ENCODE measurements around the gene VEGFA. TPM values are rescaled to one million over a fixed set of nuclear protein-coding genes. Genes with fewer than 3 reads are reported as not detected.

The VEGFA gene
- total RNA-seq, 1 experiment from 2014 or later = 116 TPM

GRCh38 chr6:43766500-43766853 lies 3.5 kb upstream of the VEGFA start:
- H3K27me3 ChIP-seq (replicated peaks; ENCODE audit: insufficient read depth, low read depth, low read length, poor library complexity) = no peaks in the 10 kb centered on the region
- CTCF ChIA-PET = no interaction called here
- intact Hi-C loops (cut with micrococcal nuclease; ENCODE audit: unreplicated experiment) = no loop called here
- no peak for DNase-seq (ENCODE audit: low spot score)
- H3K36me3 ChIP-seq (ENCODE audit: insufficient read depth, low read length, poor library complexity, severe bottlenecking) = no peaks in the 10 kb centered on the region
- peaks cover 9% of the 10 kb centered on the region for H3K4me1 ChIP-seq (ENCODE audit: insufficient read depth, low read length, poor library complexity, severe bottlenecking)
- no peak overlapping the region for H3K27ac ChIP-seq (ENCODE audit: low read depth, low read length, poor library complexity, severe bottlenecking)
- no peaks in the 10 kb centered on the region for H3K9me3 ChIP-seq (ENCODE audit: low read depth, low read length, poor library complexity, severe bottlenecking)
- TF ChIP-seq EZH2 (IDR thresholded peaks at IDR 0.05; ENCODE audit: borderline replicate concordance, low read depth, low read length, poor library complexity, severe bottlenecking) (no peak), CTCF (conservative IDR thresholded peaks at IDR 0.05; ENCODE audit: low read depth, low read length) (no peak)
- no peak overlapping the region for H3K4me3 ChIP-seq (ENCODE audit: low read depth, low read length, poor library complexity, severe bottlenecking)
- BruUV-seq (replicated peaks) = no TSS peak
- POLR2A ChIA-PET (ENCODE audit: low non-redundant PET) = no interaction called here

DNA sequence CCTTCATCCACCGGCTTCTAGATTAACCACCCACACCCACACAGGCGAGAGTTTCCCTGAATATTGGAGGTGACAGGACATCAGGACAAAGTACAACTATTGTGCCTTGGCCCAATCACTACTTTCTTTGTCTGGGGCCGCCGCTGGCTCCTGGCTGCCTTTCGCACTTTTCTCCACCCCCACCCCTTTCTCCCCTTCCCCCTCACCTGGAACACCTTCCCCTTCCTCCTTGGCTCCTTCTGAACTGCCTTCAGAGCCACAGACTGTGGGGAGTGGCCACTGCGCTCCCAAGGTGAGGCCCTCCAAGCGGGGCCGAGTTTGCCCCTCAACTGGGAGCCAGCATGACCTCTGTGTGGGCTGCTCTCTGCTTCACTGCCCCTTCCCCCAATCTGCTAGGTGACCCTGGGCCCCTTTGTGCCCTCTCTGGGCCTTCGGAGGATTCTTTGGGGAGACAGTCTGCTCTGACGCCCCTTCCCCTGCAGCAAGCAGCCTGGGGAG lies 3.0 kb upstream of the VEGFA start:
- intact Hi-C loops (cut with micrococcal nuclease; ENCODE audit: unreplicated experiment) = no loop called here
- no peak overlapping the region for H3K27ac ChIP-seq (ENCODE audit: low read depth, low read length, poor library complexity, severe bottlenecking)
- no peaks in the 10 kb centered on the region for H3K27me3 ChIP-seq (replicated peaks; ENCODE audit: insufficient read depth, low read depth, low read length, poor library complexity)
- no peak overlapping the region for H3K4me3 ChIP-seq (ENCODE audit: low read depth, low read length, poor library complexity, severe bottlenecking)
- no peak for DNase-seq (ENCODE audit: low spot score)
- H3K4me1 ChIP-seq (ENCODE audit: insufficient read depth, low read length, poor library complexity, severe bottlenecking) = peaks cover 9% of the 10 kb centered on the region
- BruUV-seq (replicated peaks) = no TSS peak
- H3K36me3 ChIP-seq (ENCODE audit: insufficient read depth, low read length, poor library complexity, severe bottlenecking) = no peaks in the 10 kb centered on the region
- POLR2A ChIA-PET (ENCODE audit: low non-redundant PET) = no interaction called here
- no peak for TF ChIP-seq EZH2 (IDR thresholded peaks at IDR 0.05; ENCODE audit: borderline replicate concordance, low read depth, low read length, poor library complexity, severe bottlenecking)
- TF ChIP-seq CTCF (conservative IDR thresholded peaks at IDR 0.05; ENCODE audit: low read depth, low read length) = no peak
- no peaks in the 10 kb centered on the region for H3K9me3 ChIP-seq (ENCODE audit: low read depth, low read length, poor library complexity, severe bottlenecking)
- CTCF ChIA-PET = no interaction called here

- no TSS peak for BruUV-seq (replicated peaks)
- intact Hi-C loops (cut with micrococcal nuclease; ENCODE audit: unreplicated experiment) = no loop called here
- ChIA-PET POLR2A (ENCODE audit: low non-redundant PET) (no interaction called here), CTCF (interaction anchor here (3.5 kb wide), 1 partner anchor 307 kb away, joined by 49 read pairs; no protein-coding TSS in a partner anchor)
- Histone ChIP-seq H3K36me3 (ENCODE audit: insufficient read depth, low read length, poor library complexity, severe bottlenecking) (no peaks in the 10 kb centered on the region), H3K27ac (ENCODE audit: low read depth, low read length, poor library complexity, severe bottlenecking) (no peak overlapping the region), H3K9me3 (ENCODE audit: low read depth, low read length, poor library complexity, severe bottlenecking) (no peaks in the 10 kb centered on the region), H3K27me3 (replicated peaks; ENCODE audit: insufficient read depth, low read depth, low read length, poor library complexity) (no peaks in the 10 kb centered on the region), H3K4me1 (ENCODE audit: insufficient read depth, low read length, poor library complexity, severe bottlenecking) (peaks cover 9% of the 10 kb centered on the region), H3K4me3 (ENCODE audit: low read depth, low read length, poor library complexity, severe bottlenecking) (no peak overlapping the region)
- no peak for DNase-seq (ENCODE audit: low spot score)
- TF ChIP-seq CTCF (conservative IDR thresholded peaks at IDR 0.05; ENCODE audit: low read depth, low read length) = no peak
- TF ChIP-seq EZH2 (IDR thresholded peaks at IDR 0.05; ENCODE audit: borderline replicate concordance, low read depth, low read length, poor library complexity, severe bottlenecking) = no peak
Observed at GRCh38 chr6:43767553-43768505, 2.2 kb upstream of the VEGFA start.

All from A673 (cell line).